Endothelial cell of umbilical vein (primary cell): ENCODE data around the gene ZHX3. TPM values are rescaled to one million over a fixed set of nuclear protein-coding genes. Genes with fewer than 3 reads are reported as not detected.

Source experiments
- BruUV-seq: library from RNA; stranded (reverse); fragments of 400-500 nt; replicated peaks from 2 replicates; lab custom pipeline; 2021; lab: Mats Ljungman, UMichigan
- CTCF ChIA-PET: fragments of 300-600, 350-600 bp; sonication (Branson Sonifier 250); formaldehyde crosslinking; loops from one replicate; lab custom pipeline; 2021; ENCODE audit warnings: antibody characterized with exemption, inconsistent platforms; lab: Charles Lee
- POLR2A ChIA-PET: fragments of 300-600, 350-600 bp; sonication (Branson Sonifier 250); formaldehyde crosslinking; loops from one replicate; lab custom pipeline; 2021; ENCODE audit warnings: antibody characterized with exemption, inconsistent platforms; lab: Charles Lee
- DNase-seq: peaks from one replicate; pipeline ENCODE4 v3.0.0-alpha.2; 2011; ENCODE audit warnings: low read depth, low spot score
- FAIRE-seq: peaks from 2 replicates; lab custom pipeline; 2011; peaks lifted over from hg19 to GRCh38; lab: Jason Lieb, UNC
- H2AFZ ChIP-seq: 2 replicates; pipeline ENCODE4 v1.6.0; 2012; ENCODE audit warnings: low read depth, low read length, control low read depth, inconsistent platforms
- H3K27ac ChIP-seq: 2 replicates; pipeline ENCODE4 v1.5.1; 2011; ENCODE audit warnings: low read depth, mild to moderate bottlenecking, control low read depth, low read length, moderate library complexity; ENCODE audit not compliant: insufficient read depth
- H3K27me3 ChIP-seq, 2 experiments: 2 replicates each; pipeline versions ENCODE4 v1.6.0 to v1.6.1; 2011; ENCODE audit warnings: low read length in 2 of 2, mixed read lengths in 1 of 2; ENCODE audit not compliant: control insufficient read depth in 2 of 2, insufficient read depth in 2 of 2
- H3K36me3 ChIP-seq, 2 experiments: 2 replicates in 1 of 2; 3 replicates in 1 of 2; pipeline ENCODE4 v1.5.1; 2011; ENCODE audit warnings: low read length in 2 of 2, mild to moderate bottlenecking in 1 of 2, moderate library complexity in 1 of 2; ENCODE audit not compliant: control insufficient read depth in 2 of 2, insufficient read depth in 2 of 2; ENCODE audit errors: extremely low read depth in 1 of 2
- H3K4me1 ChIP-seq: 3 replicates; pipeline ENCODE4 v1.5.1; 2011; ENCODE audit warnings: mild to moderate bottlenecking, low read length; ENCODE audit not compliant: control insufficient read depth, insufficient read depth; ENCODE audit errors: extremely low read depth
- H3K4me2 ChIP-seq: 2 replicates; pipeline ENCODE4 v1.6.1; 2011; ENCODE audit warnings: low read length, control low read depth, mixed read lengths; ENCODE audit not compliant: insufficient read depth
- H3K4me3 ChIP-seq, 3 experiments: fragments of 200-600 bp in 1 of 3; sonication (generic), shearing (Covaris generic) in 1 of 3; replicated peaks in 1 of 3; 2 replicates each; pipeline ENCODE4 v1.5.1; 2011 to 2016; ENCODE audit warnings: control low read depth in 3 of 3, low read length in 3 of 3, mild to moderate bottlenecking in 2 of 3, inconsistent platforms in 1 of 3, low read depth in 1 of 3, moderate library complexity in 1 of 3; ENCODE audit not compliant: insufficient read depth in 1 of 3
- H3K79me2 ChIP-seq: 2 replicates; pipeline ENCODE4 v1.6.0; 2012; ENCODE audit warnings: low read length, inconsistent platforms; ENCODE audit not compliant: control insufficient read depth, insufficient read depth
- H3K9ac ChIP-seq: replicated peaks from 2 replicates; pipeline ENCODE3; 2011; ENCODE audit warnings: low read length, control low read depth; ENCODE audit not compliant: insufficient read depth; ENCODE audit errors: extremely low read depth
- H3K9me1 ChIP-seq: replicated peaks from 3 replicates; pipeline ENCODE4 v1.6.0; 2011; ENCODE audit warnings: mild to moderate bottlenecking, low read length; ENCODE audit not compliant: control insufficient read depth, insufficient read depth; ENCODE audit errors: extremely low read depth
- H3K9me3 ChIP-seq: replicated peaks from 2 replicates; pipeline ENCODE4 v1.5.1; 2012; ENCODE audit warnings: low read length, inconsistent platforms; ENCODE audit not compliant: control insufficient read depth, insufficient read depth
- H4K20me1 ChIP-seq: replicated peaks from 2 replicates; pipeline ENCODE3; 2011; ENCODE audit warnings: mild to moderate bottlenecking, low read length; ENCODE audit not compliant: control insufficient read depth, insufficient read depth; ENCODE audit errors: extremely low read depth
- CTCF ChIP-seq, 2 donors: IDR thresholded peaks; 1 replicate in 1 of 2; 2 replicates in 1 of 2; pipeline ENCODE4 v1.5.1; 2011; ENCODE audit warnings: low read length in 2 of 2, mild to moderate bottlenecking in 2 of 2, moderate library complexity in 2 of 2, control low read depth in 1 of 2, inconsistent platforms in 1 of 2, low read depth in 1 of 2; ENCODE audit not compliant: insufficient read depth in 1 of 2; ENCODE audit errors: extremely low read depth in 1 of 2
- EZH2 ChIP-seq: IDR thresholded peaks from 2 replicates; pipeline ENCODE4 v1.6.1; 2012; ENCODE audit warnings: borderline replicate concordance, low read depth, mild to moderate bottlenecking, moderate library complexity, low read length, inconsistent platforms; ENCODE audit not compliant: severe bottlenecking
- FOS ChIP-seq: IDR thresholded peaks from 2 replicates; pipeline ENCODE4 v1.6.1; 2011; ENCODE audit warnings: mild to moderate bottlenecking, low read length, moderate library complexity, borderline replicate concordance; ENCODE audit not compliant: insufficient read depth
- GATA2 ChIP-seq: IDR thresholded peaks from 2 replicates; pipeline ENCODE4 v1.7.0; 2011; ENCODE audit warnings: low read depth, mild to moderate bottlenecking, moderate library complexity, mixed read lengths, low read length; ENCODE audit not compliant: insufficient read length, insufficient read depth
- JUN ChIP-seq: IDR thresholded peaks from 2 replicates; pipeline ENCODE4 v1.6.1; 2011; ENCODE audit warnings: borderline replicate concordance, low read depth; ENCODE audit not compliant: insufficient read length, insufficient read depth
- MAX ChIP-seq: IDR thresholded peaks from 2 replicates; pipeline ENCODE4 v1.6.1; 2011; ENCODE audit not compliant: insufficient read depth, insufficient read length
- MYC ChIP-seq: IDR thresholded peaks from one replicate; pipeline ENCODE4 v1.6.1; 2011; ENCODE audit warnings: mild to moderate bottlenecking, low read depth, low read length
- POLR2A ChIP-seq: IDR thresholded peaks from 2 replicates; pipeline ENCODE4 v1.6.1; 2012; ENCODE audit warnings: low read depth, mild to moderate bottlenecking, control low read depth, low read length
- POLR2AphosphoS5 ChIP-seq: IDR thresholded peaks from 2 replicates; pipeline ENCODE4 v1.6.1; 2012; ENCODE audit warnings: low read depth, mild to moderate bottlenecking, control low read depth, low read length, moderate library complexity; ENCODE audit not compliant: insufficient read depth
- dilution Hi-C: fragments of 300-500 bp; cut with MboI; formaldehyde crosslinking; loops from one replicate; pipeline ENCODE4 v1.15.0; 2019; ENCODE audit warnings: low sequenced_read_pairs; ENCODE audit not compliant: extremely low pct_ligation_motif_present
- intact Hi-C: fragments of 100-400 bp; cut with micrococcal nuclease; formaldehyde crosslinking; loops from one replicate; pipeline ENCODE4 v1.10.0; 2022
- polyA plus RNA-seq, 4 experiments: library from polyadenylated mRNA; depleted of rRNA in 3 of 4; stranded (reverse) in 3 of 4; unstranded in 1 of 4; fragments of >200 nt; gene quantifications; 2 replicates each; pipeline versions ENCODE4 v1.2.1 to v1.2.3, GENCODE V29; 2011 to 2012; ENCODE audit warnings: missing spikeins in 1 of 4
- total RNA-seq: library from RNA; stranded (reverse); gene quantifications from 2 replicates; pipeline ENCODE4 v1.2.3, GENCODE V29; 2021

The ZHX3 gene
- total and polyA plus RNA-seq, 2 donors (not counting 3 experiments of a cell fraction or from before 2014, with no cell fraction given) = 7.4 to 17.8 TPM

- dilution Hi-C loops = no loop called here
- no TSS peak for BruUV-seq
- H3K36me3 ChIP-seq = no peaks in the 10 kb centered on the region
- H3K4me1 ChIP-seq = peaks cover 18% of the 10 kb centered on the region
- ChIA-PET POLR2A (no interaction called here), CTCF (interaction anchor here (0.7 to 2.6 kb wide), 8 partner anchors 13 to 144 kb away, joined by 3 to 14 read pairs (median 4); partner anchors contain the start of gene LPIN3)
- H3K9me3 ChIP-seq = no peaks in the 10 kb centered on the region
- no peaks in the 10 kb centered on the region for H4K20me1 ChIP-seq
- peak overlapping the region; percentile 76 to 87 (median 79) for H3K4me3 ChIP-seq
- TF ChIP-seq CTCF (IDR thresholded peaks at IDR 0.05; ENCODE audit: extremely low read depth in 1 of 2, insufficient read depth in 1 of 2, low read depth in 1 of 2, low read length in 2 of 2) = no peak
- TF ChIP-seq POLR2AphosphoS5 = peak; percentile 59
- H3K9me1 ChIP-seq = no peaks in the 10 kb centered on the region
- no peak for FAIRE-seq
- peaks cover 20% of the 10 kb centered on the region for H3K79me2 ChIP-seq
- no peaks in the 10 kb centered on the region for H3K27me3 ChIP-seq
- H3K4me2 ChIP-seq = peak overlapping the region; percentile 90
- peak; percentile 72 for DNase-seq
- peak overlapping the region; percentile 62 for H3K9ac ChIP-seq
- intact Hi-C loops = loop anchor here (1.0 kb wide), 3 partner anchors 12 to 68 kb away; partner anchors contain the start of gene LPIN3
- peak overlapping the region; percentile 55 for H3K27ac ChIP-seq
- peak overlapping the region; percentile 77 for H2AFZ ChIP-seq
These were observed 657 bp downstream of the ZHX3 start for GRCh38 chr20:41316602-41317545.

GRCh38 chr20:41316051-41316450 is 1.5 kb downstream of the ZHX3 start:
- Histone ChIP-seq H3K27ac (no peak overlapping the region), H3K9me3 (no peaks in the 10 kb centered on the region), H3K9ac (peak overlapping the region; percentile 62), H3K36me3 (no peaks in the 10 kb centered on the region), H2AFZ (no peak overlapping the region), H3K27me3 (no peaks in the 10 kb centered on the region), H4K20me1 (no peaks in the 10 kb centered on the region), H3K79me2 (peaks cover 20% of the 10 kb centered on the region), H3K4me3 (no peak overlapping the region), H3K9me1 (no peaks in the 10 kb centered on the region), H3K4me2 (peak overlapping the region; percentile 90), H3K4me1 (peaks cover 18% of the 10 kb centered on the region)
- FAIRE-seq (no peak), DNase-seq (no peak)
- ChIA-PET CTCF (interaction anchor here (0.7 to 2.3 kb wide), 3 partner anchors 14 to 144 kb away, joined by 3 to 8 read pairs (median 4); partner anchors contain the start of gene LPIN3), POLR2A (no interaction called here)
- BruUV-seq = TSS peak; percentile 51
- TF ChIP-seq MAX (no peak), GATA2 (no peak), CTCF (IDR thresholded peaks at IDR 0.05; ENCODE audit: extremely low read depth in 1 of 2, insufficient read depth in 1 of 2, low read depth in 1 of 2, low read length in 2 of 2) (no peak), MYC (no peak), EZH2 (no peak), POLR2A (no peak), POLR2AphosphoS5 (no peak), JUN (no peak), FOS (no peak)
- dilution Hi-C loops (no loop called here), intact Hi-C loops (no loop called here)
